ENCODE measurements around the gene COL23A1. TPM values are rescaled to one million over a fixed set of nuclear protein-coding genes. Genes with fewer than 3 reads are reported as not detected.

Gene COL23A1
- total and polyA plus RNA-seq, 2 of the 13 experiments (the other 11 are each of a cell fraction or from before 2014, with no cell fraction given), result not detected

- TF ChIP-seq HIC2 (CRISPR knock-in tag; IDR thresholded peaks at IDR 0.05; ENCODE audit: low read depth) (no peak), HOMEZ (CRISPR knock-in tag; IDR thresholded peaks at IDR 0.05; ENCODE audit: low read depth) (no peak), MTA3 (CRISPR knock-in tag; IDR thresholded peaks at IDR 0.05) (no peak), DZIP1 (CRISPR knock-in tag; IDR thresholded peaks at IDR 0.05) (no peak), RNF2 (conservative IDR thresholded peaks at IDR 0.05; ENCODE audit: low read depth) (no peak), MTF1 (CRISPR knock-in tag; IDR thresholded peaks at IDR 0.05) (no peak), XBP1 (CRISPR knock-in tag; IDR thresholded peaks at IDR 0.05) (no peak)
Observed at GRCh38 chr5:178492278-178492677, 97.9 kb downstream of the COL23A1 start (continued).
